Neuronal stem cell (in vitro differentiated cells): ENCODE measurements around the gene TMPRSS11E.

Experiments
- DNase-seq: peaks from one replicate; pipeline ENCODE4 v3.0.0-alpha.2; 2013; ENCODE audit warnings: low spot score
- H2AFZ ChIP-seq: one replicate; pipeline ENCODE4 v1.6.1; 2013; ENCODE audit warnings: mild to moderate bottlenecking, low read length, inconsistent platforms
- H2AK5ac ChIP-seq: 2 replicates; pipeline ENCODE4 v1.6.1; 2013; ENCODE audit warnings: low read depth, mild to moderate bottlenecking, inconsistent platforms, low read length, moderate library complexity, mixed read lengths
- H2BK120ac ChIP-seq: 2 replicates; pipeline ENCODE4 v1.6.1; 2013; ENCODE audit warnings: low read depth, mild to moderate bottlenecking, inconsistent platforms, low read length, moderate library complexity, mixed read lengths
- H2BK12ac ChIP-seq: one replicate; pipeline ENCODE4 v1.6.1; 2013; ENCODE audit warnings: low read length, inconsistent platforms
- H2BK15ac ChIP-seq: 2 replicates; pipeline ENCODE4 v1.6.1; 2013; ENCODE audit warnings: mild to moderate bottlenecking, low read length, inconsistent platforms, mixed read lengths
- H2BK5ac ChIP-seq: one replicate; pipeline ENCODE4 v1.6.1; 2013; ENCODE audit warnings: inconsistent platforms, mild to moderate bottlenecking, low read length, moderate library complexity
- H3K14ac ChIP-seq: one replicate; pipeline ENCODE4 v1.6.1; 2013; ENCODE audit warnings: low read length, inconsistent platforms
- H3K18ac ChIP-seq: 2 replicates; pipeline ENCODE4 v1.6.1; 2013; ENCODE audit warnings: low read length, inconsistent platforms
- H3K23ac ChIP-seq: 2 replicates; pipeline ENCODE4 v1.6.1; 2013; ENCODE audit warnings: low read depth, mild to moderate bottlenecking, mixed read lengths, low read length, inconsistent platforms; ENCODE audit not compliant: poor library complexity
- H3K27ac ChIP-seq: replicated peaks from 3 replicates; pipeline ENCODE4 v1.5.1; 2013; ENCODE audit warnings: low read length, inconsistent platforms
- H3K27me3 ChIP-seq, 3 experiments: 2 replicates each; pipeline ENCODE4 v1.6.1; 2013; ENCODE audit warnings: low read length in 3 of 3, mild to moderate bottlenecking in 2 of 3, inconsistent platforms in 1 of 3, low read depth in 1 of 3, mixed read lengths in 1 of 3, moderate library complexity in 1 of 3; ENCODE audit not compliant: control insufficient read depth in 3 of 3, insufficient read depth in 3 of 3
- H3K36me3 ChIP-seq, 2 donors: replicated peaks in 1 of 2; 2 replicates each; pipeline ENCODE4 v1.6.1; 2013; ENCODE audit warnings: low read length in 2 of 2; ENCODE audit not compliant: control insufficient read depth in 2 of 2, insufficient read depth in 2 of 2
- H3K4ac ChIP-seq: 2 replicates; pipeline ENCODE4 v1.6.1; 2013; ENCODE audit warnings: inconsistent platforms, mild to moderate bottlenecking, low read length, moderate library complexity
- H3K4me1 ChIP-seq, 2 donors: 1 replicate in 1 of 2; 2 replicates in 1 of 2; pipeline ENCODE4 v1.6.1; 2013; ENCODE audit warnings: low read length in 2 of 2, low read depth in 1 of 2; ENCODE audit not compliant: control insufficient read depth in 2 of 2, insufficient read depth in 1 of 2
- H3K4me2 ChIP-seq: one replicate; pipeline ENCODE4 v1.6.1; 2013; ENCODE audit warnings: mild to moderate bottlenecking, low read length, inconsistent platforms; ENCODE audit not compliant: insufficient read depth, poor library complexity, severe bottlenecking
- H3K4me3 ChIP-seq, 2 donors: 2 replicates each; pipeline ENCODE4 v1.5.1; 2013; ENCODE audit warnings: low read length in 2 of 2, mild to moderate bottlenecking in 2 of 2, inconsistent platforms in 1 of 2, moderate library complexity in 1 of 2
- H3K79me1 ChIP-seq: one replicate; pipeline ENCODE4 v1.6.1; 2013; ENCODE audit warnings: low read depth, mild to moderate bottlenecking, inconsistent platforms, low read length, moderate library complexity
- H3K9ac ChIP-seq: one replicate; pipeline ENCODE4 v1.6.1; 2013; ENCODE audit warnings: mild to moderate bottlenecking, low read depth, low read length, inconsistent platforms; ENCODE audit not compliant: poor library complexity
- H3K9me3 ChIP-seq, 2 donors: replicated peaks in 1 of 2; 2 replicates each; pipeline versions ENCODE3 to v1.6.1; 2013; ENCODE audit warnings: low read length in 2 of 2, mild to moderate bottlenecking in 2 of 2, inconsistent platforms in 1 of 2, low read depth in 1 of 2, mixed read lengths in 1 of 2, moderate library complexity in 1 of 2; ENCODE audit not compliant: control insufficient read depth in 2 of 2, insufficient read depth in 1 of 2
- H4K8ac ChIP-seq: one replicate; pipeline ENCODE4 v1.6.1; 2013; ENCODE audit warnings: low read depth, mild to moderate bottlenecking, inconsistent platforms, low read length, moderate library complexity
- H4K91ac ChIP-seq: one replicate; pipeline ENCODE4 v1.6.1; 2013; ENCODE audit warnings: low read length, low read depth, mild to moderate bottlenecking, inconsistent platforms; ENCODE audit not compliant: poor library complexity
- whole genome bisulfite sequencing, 2 donors: extraction: QIAGEN DNeasy Blood & Tissue Kit; methylation state at CpG; one replicate each; pipeline ENCODE4 v1.1.7; 2013; ENCODE audit warnings: missing lambda C conversion rate in 2 of 2, mixed read lengths in 1 of 2; ENCODE audit not compliant: insufficient read length in 2 of 2, insufficient replicate concordance in 1 of 2; ENCODE audit errors: extremely low coverage in 2 of 2; 5-methylcytosine and 5-hydroxymethylcytosine counted together

The TMPRSS11E gene

GRCh38 chr4:68465058-68465457, 17.8 kb downstream of the TMPRSS11E start:
- Histone ChIP-seq H3K79me1 (no peaks in the 10 kb centered on the region), H3K9me3 (no peaks in the 10 kb centered on the region), H3K36me3 (no peaks in the 10 kb centered on the region), H2AK5ac (no peak overlapping the region), H2BK15ac (no peak overlapping the region), H2BK120ac (no peak overlapping the region), H3K23ac (no peak overlapping the region), H2AFZ (no peak overlapping the region), H3K4me1 (no peaks in the 10 kb centered on the region), H2BK12ac (no peak overlapping the region), H3K27me3 (no peaks in the 10 kb centered on the region), H3K27ac (no peak overlapping the region), H3K4me3 (no peak overlapping the region), H3K9ac (no peak overlapping the region), H3K18ac (no peak overlapping the region), H3K14ac (no peak overlapping the region), H4K91ac (no peak overlapping the region), H3K4ac (no peak overlapping the region), H3K4me2 (no peak overlapping the region), H2BK5ac (no peak overlapping the region), H4K8ac (no peak overlapping the region)
- WGBS, 2 donors = no CpG with 5 or more reads among the region's 1 CpG
- DNase-seq = no peak

GRCh38 chr4:68466185-68466584, 18.9 kb downstream of the TMPRSS11E start:
- Histone ChIP-seq H3K9ac (no peak overlapping the region), H3K14ac (no peak overlapping the region), H3K27ac (no peak overlapping the region), H2BK120ac (no peak overlapping the region), H3K4me3 (no peak overlapping the region), H2BK5ac (no peak overlapping the region), H3K27me3 (no peaks in the 10 kb centered on the region), H3K4ac (no peak overlapping the region), H3K18ac (no peak overlapping the region), H3K4me1 (no peaks in the 10 kb centered on the region), H2AFZ (no peak overlapping the region), H4K91ac (no peak overlapping the region), H2BK12ac (no peak overlapping the region), H2AK5ac (no peak overlapping the region), H3K4me2 (no peak overlapping the region), H2BK15ac (no peak overlapping the region), H3K9me3 (no peaks in the 10 kb centered on the region), H3K23ac (no peak overlapping the region), H3K79me1 (no peaks in the 10 kb centered on the region), H3K36me3 (no peaks in the 10 kb centered on the region), H4K8ac (no peak overlapping the region)
- DNase-seq = no peak
- no CpG with 5 or more reads among the region's 2 CpGs for WGBS, 2 donors

- Histone ChIP-seq H3K9ac (no peak overlapping the region), H3K4me2 (no peak overlapping the region), H2BK15ac (no peak overlapping the region), H4K91ac (no peak overlapping the region), H2AK5ac (no peak overlapping the region), H4K8ac (no peak overlapping the region), H3K18ac (no peak overlapping the region), H3K14ac (no peak overlapping the region), H3K23ac (no peak overlapping the region), H3K4me3 (no peak overlapping the region), H2AFZ (no peak overlapping the region), H3K4me1 (no peaks in the 10 kb centered on the region), H3K27ac (no peak overlapping the region), H2BK5ac (no peak overlapping the region), H2BK120ac (no peak overlapping the region), H3K9me3 (no peaks in the 10 kb centered on the region), H2BK12ac (no peak overlapping the region), H3K27me3 (no peaks in the 10 kb centered on the region), H3K36me3 (no peaks in the 10 kb centered on the region), H3K4ac (no peak overlapping the region), H3K79me1 (no peaks in the 10 kb centered on the region)
- WGBS, 2 donors = no CpG with 5 or more reads among the region's 3 CpGs
- DNase-seq = no peak
Observed at GRCh38 chr4:68466751-68467150, 19.5 kb downstream of the TMPRSS11E start.

- no peak overlapping the region for H3K14ac ChIP-seq
- no peak overlapping the region for H3K4ac ChIP-seq
Observed at GRCh38 chr4:68469482-68469881, 22.2 kb downstream of the TMPRSS11E start.

More at GRCh38 chr4:68469482-68469881, 22.2 kb downstream of the TMPRSS11E start:
- no peak overlapping the region for H2AK5ac ChIP-seq
- no peak overlapping the region for H3K9ac ChIP-seq
- no peak overlapping the region for H2BK15ac ChIP-seq
- H3K36me3 ChIP-seq = no peaks in the 10 kb centered on the region
- H2BK120ac ChIP-seq = no peak overlapping the region
- H3K4me2 ChIP-seq = no peak overlapping the region
- no peaks in the 10 kb centered on the region for H3K9me3 ChIP-seq
- H4K91ac ChIP-seq = no peak overlapping the region
- no peaks in the 10 kb centered on the region for H3K79me1 ChIP-seq
- H2AFZ ChIP-seq = no peak overlapping the region
- no peak overlapping the region for H3K27ac ChIP-seq
- H3K4me1 ChIP-seq = no peaks in the 10 kb centered on the region
- H4K8ac ChIP-seq = no peak overlapping the region
- H2BK12ac ChIP-seq = no peak overlapping the region
- no peak overlapping the region for H3K4me3 ChIP-seq
- no peak overlapping the region for H3K23ac ChIP-seq
- H3K18ac ChIP-seq = no peak overlapping the region
- H2BK5ac ChIP-seq = no peak overlapping the region
- H3K27me3 ChIP-seq = no peaks in the 10 kb centered on the region
- DNase-seq = no peak
